ENCODE data around the gene HIF3A.

HIF3A gene

GRCh38 chr19:46383171-46383815 lies 86.5 kb downstream of the HIF3A start:
- DNase-seq (ENCODE audit: low read depth), result no peak

GRCh38 chr19:46383846-46384245 lies 87.0 kb downstream of the HIF3A start:
- DNase-seq (ENCODE audit: low read depth), result no peak

DNA sequence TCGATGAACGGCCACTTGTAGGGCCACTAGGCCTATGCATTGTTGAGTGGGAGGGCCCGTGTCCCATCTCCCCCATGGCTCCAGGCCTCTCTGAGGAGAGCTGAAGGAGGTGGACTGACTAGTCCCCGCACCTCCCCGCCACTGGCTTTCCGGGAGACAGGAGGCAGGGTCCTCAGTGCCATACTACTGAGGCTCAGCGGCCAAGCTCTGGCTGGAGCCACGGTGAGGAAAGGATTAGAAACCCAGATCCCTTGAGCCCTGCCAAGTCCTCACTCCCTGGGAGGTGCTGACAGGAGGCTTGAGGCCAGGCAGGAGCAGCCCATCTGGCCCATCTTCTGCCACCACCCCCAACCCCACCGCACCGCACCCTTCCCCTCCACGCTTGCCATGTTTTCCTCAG lies 87.6 kb downstream of the HIF3A start:
- no peak for DNase-seq (ENCODE audit: low read depth)

DNA sequence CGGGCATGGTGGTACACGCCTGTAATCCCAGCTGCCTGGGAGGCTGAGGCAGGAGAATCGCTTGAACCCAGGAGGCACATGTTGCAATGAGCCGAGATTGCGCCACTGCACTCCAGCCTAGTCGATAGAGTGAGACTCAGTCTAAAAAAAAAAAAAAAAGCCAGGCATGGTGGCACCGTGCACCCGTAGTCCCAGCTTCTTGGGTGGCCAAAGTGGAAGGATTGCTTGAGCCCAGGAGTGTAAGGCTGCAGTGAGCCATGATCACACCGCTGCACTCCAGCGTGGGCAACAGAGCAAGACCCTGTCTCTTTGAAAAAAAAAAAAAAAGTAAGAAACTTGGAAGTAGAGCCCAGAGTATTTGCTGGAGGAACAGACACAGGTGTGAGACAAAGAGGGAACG lies 88.8 kb downstream of the HIF3A start:
- DNase-seq (ENCODE audit: low read depth), result no peak

DNA sequence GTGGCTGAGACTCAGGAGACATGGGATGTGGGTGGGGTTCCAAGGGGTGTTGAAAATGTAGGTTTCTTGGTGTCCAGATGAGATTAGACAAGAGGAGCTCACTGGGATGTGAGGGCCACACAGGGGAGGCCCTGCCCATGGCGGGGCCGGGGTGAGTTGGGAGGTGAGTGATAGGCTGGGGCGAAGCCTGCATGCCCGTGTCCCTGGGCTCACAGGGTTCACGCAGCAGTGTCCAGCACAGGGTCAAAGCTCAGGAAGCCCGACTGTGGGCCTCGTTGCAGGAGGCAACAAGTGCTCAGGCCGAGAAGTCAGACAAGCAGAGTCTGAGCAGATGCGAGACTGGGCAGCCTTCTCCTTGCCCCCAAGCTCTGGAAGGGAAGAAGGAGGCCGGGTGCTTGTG lies 89.3 kb downstream of the HIF3A start:
- no peak for DNase-seq (ENCODE audit: low read depth)

- DNase-seq (ENCODE audit: low read depth), result no peak
Measured at GRCh38 chr19:46386996-46387712, 90.3 kb downstream of the HIF3A start.

DNA sequence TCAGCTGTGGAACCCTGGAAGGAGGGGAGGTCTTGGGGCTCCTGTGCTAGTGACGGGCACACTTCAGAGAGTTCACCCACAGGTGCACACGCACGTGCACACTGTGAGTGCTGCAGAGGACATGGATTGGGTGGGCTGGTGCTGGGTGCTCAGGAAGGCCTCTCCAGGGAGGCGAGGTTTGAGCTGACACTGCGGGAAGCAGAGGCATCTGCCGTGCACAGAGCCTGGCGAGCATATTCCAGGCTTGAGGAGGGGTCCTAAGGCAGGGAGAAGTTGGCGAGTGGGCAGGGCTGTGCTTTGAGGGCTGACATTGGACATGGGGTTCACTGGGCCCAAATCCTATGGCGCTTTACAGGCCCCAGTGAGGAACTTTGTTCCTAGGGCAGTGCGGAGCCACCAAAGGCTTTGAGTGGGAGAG lies 90.9 kb downstream of the HIF3A start:
- DNase-seq (ENCODE audit: low read depth), result no peak

DNA sequence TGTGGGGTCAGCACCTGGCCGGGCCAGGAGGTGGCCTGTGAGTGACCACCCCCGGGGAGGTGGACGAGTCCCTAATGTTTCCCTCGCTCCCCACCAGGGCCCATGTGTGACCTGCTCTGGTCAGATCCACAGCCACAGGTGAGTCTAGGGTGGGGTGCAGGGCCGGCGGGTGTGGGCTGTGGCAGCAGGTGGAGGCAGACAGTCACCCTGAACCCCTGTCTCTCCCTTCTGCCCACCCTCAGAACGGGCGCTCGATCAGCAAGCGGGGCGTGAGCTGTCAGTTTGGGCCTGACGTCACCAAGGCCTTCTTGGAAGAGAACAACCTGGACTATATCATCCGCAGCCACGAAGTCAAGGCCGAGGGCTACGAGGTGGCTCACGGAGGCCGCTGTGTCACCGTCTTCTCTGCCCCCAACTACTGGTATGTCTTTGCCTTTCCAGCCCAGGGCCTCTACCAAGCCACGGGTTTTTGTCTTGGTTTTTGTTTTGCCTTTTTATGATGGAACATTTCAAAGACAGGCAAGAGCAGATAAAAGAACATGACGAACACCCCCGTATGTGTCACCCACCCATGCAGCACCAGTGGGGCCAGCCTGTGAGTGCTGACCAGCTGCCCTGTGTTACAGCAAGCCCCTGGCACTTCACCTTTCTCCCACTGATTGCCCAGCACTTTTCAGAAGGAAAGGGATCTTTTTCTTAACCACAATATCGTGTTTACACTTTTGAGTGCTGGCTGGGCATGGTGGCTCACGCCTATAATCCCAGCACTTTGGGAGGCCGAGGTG lies 91.7 kb downstream of the HIF3A start:
- DNase-seq (ENCODE audit: low read depth), result no peak

- DNase-seq (ENCODE audit: low read depth), result no peak
Measured at GRCh38 chr19:46390121-46390858, 93.4 kb downstream of the HIF3A start.

DNA sequence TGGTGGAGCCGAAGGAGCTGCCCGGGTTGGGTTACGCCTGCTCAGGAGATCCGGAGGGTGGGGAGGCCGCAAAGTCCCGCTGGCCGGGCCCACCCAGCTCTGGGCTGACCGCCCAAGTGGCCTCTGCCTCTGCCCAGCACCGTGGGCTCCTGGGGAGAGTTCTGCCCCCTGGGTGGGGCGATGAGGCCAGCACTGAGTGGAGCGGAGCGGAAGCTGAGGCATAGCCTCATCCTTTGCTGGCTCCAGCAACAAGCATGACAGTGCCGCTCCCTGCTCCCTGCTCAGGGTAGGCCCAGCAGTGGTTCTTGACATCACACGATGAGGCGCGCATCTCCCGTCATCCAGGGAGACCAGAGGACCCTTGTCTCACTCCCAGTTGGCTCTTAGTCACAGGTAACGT lies 94.0 kb downstream of the HIF3A start:
- no peak for DNase-seq (ENCODE audit: low read depth)

GRCh38 chr19:46391296-46392251 lies 94.7 kb downstream of the HIF3A start:
- no peak for DNase-seq (ENCODE audit: low read depth)

DNA sequence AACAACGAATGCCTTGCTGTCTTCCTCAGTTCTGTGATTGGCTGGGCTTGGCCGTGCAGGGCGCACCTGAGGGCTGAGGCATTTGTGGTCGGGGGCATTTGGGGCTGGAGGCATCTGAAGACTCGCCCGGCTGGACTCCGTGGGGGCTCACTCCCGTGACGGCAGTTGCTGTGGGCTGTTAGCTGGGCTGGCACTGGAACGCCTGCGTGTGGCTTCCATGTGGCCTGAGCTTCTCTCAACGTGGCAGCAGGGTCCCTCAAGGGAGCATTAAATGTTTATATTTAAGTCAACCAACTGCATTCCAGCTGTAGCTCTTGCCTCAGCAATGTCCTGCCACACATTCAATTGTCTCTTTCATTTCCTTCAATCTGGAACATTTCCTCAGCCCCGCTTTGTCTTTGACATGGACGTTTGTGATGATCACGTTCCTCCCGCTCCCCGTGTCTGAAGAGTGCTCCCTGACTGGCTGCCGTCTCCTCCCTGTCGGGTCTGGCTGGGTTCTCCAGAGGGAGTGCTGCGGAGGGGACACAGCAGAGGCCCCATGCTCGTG lies 95.5 kb downstream of the HIF3A start:
- DNase-seq (ENCODE audit: low read depth), result no peak

- no peak for DNase-seq (ENCODE audit: low read depth)
Measured at GRCh38 chr19:46392837-46393236, 96.0 kb downstream of the HIF3A start.
